HG03025 (cell line): ENCODE measurements around the gene EIF3A.
"Not testable (repeated sequence)": the region's sequence is repeated elsewhere in the genome, so short reads cannot be mapped to it uniquely, and the experiment has no call there.

Source experiments
- ATAC-seq: cut with Tn5 transposase; IDR thresholded peaks from one replicate; pipeline ENCODE4 v1.9.1; 2021; ENCODE audit warnings: mild to moderate bottlenecking, moderate library complexity; ENCODE audit not compliant: unreplicated experiment, low FRiP score

EIF3A gene

GRCh38 chr10:119080521-119081259 lies at the start of gene EIF3A:
Gene EIF3A (minus strand): TSS chr10:119080817. CDS start chr10:119080676, 141 bp downstream.
- peak; percentile 71 for ATAC-seq

GRCh38 chr10:119129721-119130120 lies 49.1 kb upstream of the EIF3A start:
- ATAC-seq = no peak

GRCh38 chr10:119125942-119126341 lies 45.3 kb upstream of the EIF3A start:
- ATAC-seq = no peak

- no peak for ATAC-seq
Measured at GRCh38 chr10:119120875-119121274, 40.3 kb upstream of the EIF3A start.

GRCh38 chr10:119120413-119120867 lies 39.8 kb upstream of the EIF3A start:
- peak; percentile 73 for ATAC-seq

GRCh38 chr10:119119400-119119799 lies 38.8 kb upstream of the EIF3A start:
- no peak for ATAC-seq

- ATAC-seq = no peak
Measured at GRCh38 chr10:119118231-119118630, 37.6 kb upstream of the EIF3A start.

GRCh38 chr10:119116326-119116951 lies 35.8 kb upstream of the EIF3A start:
- ATAC-seq = no peak

- no peak for ATAC-seq
Measured at GRCh38 chr10:119115926-119116325, 35.3 kb upstream of the EIF3A start.

- ATAC-seq = no peak
Measured at GRCh38 chr10:119113751-119114732, 33.4 kb upstream of the EIF3A start.

- ATAC-seq = no peak
Measured at GRCh38 chr10:119112056-119112455, 31.4 kb upstream of the EIF3A start.

- ATAC-seq = not testable (repeated sequence)
Measured at GRCh38 chr10:119107771-119108170, 27.2 kb upstream of the EIF3A start.

- not testable (repeated sequence) for ATAC-seq
Measured at GRCh38 chr10:119107106-119107505, 26.5 kb upstream of the EIF3A start.

- ATAC-seq = not testable (repeated sequence)
Measured at GRCh38 chr10:119105899-119106298, 25.3 kb upstream of the EIF3A start.

GRCh38 chr10:119105155-119105554 lies 24.5 kb upstream of the EIF3A start:
- no peak for ATAC-seq

- ATAC-seq = no peak
Measured at GRCh38 chr10:119104654-119105015, 24.0 kb upstream of the EIF3A start.

GRCh38 chr10:119103903-119104653 lies 23.5 kb upstream of the EIF3A start, which contains the start of gene DENND10:
Gene DENND10 (plus strand): TSS chr10:119104113. CDS start chr10:119104143, 30 bp downstream.
- ATAC-seq = no peak

- ATAC-seq = no peak
Measured at GRCh38 chr10:119103241-119103902, 22.8 kb upstream of the EIF3A start.

GRCh38 chr10:119101366-119102098 lies 20.9 kb upstream of the EIF3A start:
- ATAC-seq = no peak
